ENCODE data around the gene GADL1.

The GADL1 gene, protein sequence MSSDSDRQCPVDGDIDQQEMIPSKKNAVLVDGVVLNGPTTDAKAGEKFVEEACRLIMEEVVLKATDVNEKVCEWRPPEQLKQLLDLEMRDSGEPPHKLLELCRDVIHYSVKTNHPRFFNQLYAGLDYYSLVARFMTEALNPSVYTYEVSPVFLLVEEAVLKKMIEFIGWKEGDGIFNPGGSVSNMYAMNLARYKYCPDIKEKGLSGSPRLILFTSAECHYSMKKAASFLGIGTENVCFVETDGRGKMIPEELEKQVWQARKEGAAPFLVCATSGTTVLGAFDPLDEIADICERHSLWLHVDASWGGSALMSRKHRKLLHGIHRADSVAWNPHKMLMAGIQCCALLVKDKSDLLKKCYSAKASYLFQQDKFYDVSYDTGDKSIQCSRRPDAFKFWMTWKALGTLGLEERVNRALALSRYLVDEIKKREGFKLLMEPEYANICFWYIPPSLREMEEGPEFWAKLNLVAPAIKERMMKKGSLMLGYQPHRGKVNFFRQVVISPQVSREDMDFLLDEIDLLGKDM

DNA sequence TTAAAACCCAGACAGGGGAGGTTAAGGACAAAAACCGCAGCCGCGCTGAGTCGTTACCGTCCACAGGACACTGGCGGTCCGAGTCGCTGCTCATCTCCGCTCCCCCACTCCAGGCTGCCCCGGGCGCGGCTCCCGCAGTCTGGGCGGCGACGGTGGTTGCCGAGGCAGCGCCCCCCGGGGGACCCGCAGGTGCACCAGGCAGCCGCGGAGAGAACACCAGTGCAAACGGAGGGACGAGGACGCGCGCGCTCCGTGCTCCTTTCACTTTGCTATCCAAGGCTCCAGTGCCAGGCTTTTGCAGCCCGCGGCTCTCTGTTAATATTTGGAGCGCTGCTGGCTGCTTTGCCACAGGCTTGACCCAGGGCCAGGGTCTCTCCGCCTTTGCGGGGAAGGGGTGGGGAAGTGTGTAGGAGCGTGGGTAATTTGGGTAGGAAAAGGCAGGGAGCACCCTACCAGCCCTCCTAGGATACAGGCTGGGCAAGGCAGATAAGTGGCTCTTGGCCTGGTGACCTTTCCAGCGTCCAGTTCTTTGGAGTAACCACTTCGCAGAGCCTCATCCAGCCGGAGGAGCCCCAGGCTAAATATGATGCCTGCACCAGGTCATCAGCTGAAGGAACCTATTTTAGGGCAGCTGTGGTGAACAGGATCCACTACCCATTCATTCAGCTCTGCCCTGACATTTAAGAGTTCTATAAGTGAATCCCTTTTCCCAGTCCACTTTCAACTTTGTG lies at the start of gene GADL1:
Gene GADL1 (minus strand): TSS at position 141 of the 731 bp plus-strand sequence. CDS start 47 bp downstream, at position 94.
- no peak for DNase-seq

DNA sequence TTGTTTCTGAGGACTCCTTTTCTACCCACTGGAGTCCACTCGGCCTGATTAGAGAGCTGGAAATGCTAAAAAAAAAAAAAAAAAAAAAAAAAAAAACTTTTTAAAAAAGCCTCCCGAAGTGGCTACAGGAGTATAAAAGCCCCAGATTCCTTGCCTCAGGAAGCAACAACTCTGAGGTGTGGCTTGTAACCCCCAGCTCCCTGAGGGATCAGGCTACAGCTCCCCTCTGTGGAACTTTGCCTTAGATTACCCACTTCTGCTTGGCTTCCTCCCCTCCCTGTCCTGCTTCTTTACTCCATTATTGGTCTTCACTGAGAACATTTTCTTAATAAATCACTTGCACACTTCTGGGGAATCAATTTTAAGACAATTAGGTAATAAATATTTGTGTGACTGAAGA lies 49.7 kb upstream of the GADL1 start:
- no peak for DNase-seq

DNA sequence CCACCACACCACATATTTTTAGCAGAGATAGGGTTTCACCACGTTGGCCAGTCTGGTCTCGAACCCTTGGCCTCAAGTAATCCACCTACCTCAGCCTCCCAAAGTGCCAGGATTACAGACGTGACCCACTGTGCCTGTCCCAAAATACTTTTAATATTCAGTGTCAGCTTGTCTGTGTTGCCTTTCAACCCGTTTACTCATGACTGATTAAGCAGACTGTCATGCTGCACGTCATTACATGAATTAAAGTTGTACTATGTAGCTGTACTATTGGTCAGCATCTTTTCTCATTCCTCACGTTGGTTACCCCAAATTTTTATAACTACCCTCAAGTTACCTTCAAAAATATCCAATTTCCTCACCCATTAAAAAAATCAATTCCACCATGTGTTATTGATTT lies 48.7 kb upstream of the GADL1 start:
- DNase-seq, result no peak

DNA sequence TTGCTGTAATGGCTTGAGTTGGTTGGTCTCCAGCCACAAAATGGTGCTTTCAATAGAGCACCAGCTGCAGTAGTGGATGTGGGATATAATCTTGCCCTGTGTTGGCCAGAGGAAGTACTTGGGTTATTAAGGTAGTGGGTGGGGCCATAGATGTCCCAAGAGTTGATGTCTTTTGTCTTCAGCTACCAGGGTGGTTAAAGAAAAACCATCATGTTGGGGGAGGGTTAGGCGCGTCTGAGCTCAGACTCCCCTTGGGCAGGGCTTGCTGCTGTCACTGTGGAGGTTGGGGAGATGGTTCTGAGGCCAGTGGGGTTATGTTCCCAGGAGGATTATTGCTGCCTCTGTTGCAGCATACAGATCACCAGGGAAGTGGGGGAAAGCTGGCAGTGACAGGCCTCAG lies 46.9 kb upstream of the GADL1 start:
- DNase-seq, result no peak

DNA sequence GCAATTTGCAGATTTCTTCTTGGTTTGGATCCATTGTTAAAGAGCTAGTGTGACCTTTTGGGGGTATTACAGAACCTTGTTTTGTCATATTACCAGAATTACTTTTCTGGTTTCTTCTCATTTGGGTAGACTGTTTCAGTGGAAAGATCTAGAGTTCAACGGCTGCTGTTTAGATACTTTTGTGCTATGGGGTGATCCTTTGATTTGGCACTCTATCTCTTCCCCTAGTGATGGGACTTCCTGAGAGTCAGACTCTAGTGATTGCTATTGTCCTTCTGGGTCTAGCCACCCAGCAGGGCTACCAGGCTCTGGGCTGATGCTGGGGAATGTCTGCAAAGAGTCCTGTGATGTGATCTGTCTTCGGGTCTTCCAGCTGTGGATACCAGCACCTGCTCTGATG lies 46.3 kb upstream of the GADL1 start:
- DNase-seq, result no peak

DNA sequence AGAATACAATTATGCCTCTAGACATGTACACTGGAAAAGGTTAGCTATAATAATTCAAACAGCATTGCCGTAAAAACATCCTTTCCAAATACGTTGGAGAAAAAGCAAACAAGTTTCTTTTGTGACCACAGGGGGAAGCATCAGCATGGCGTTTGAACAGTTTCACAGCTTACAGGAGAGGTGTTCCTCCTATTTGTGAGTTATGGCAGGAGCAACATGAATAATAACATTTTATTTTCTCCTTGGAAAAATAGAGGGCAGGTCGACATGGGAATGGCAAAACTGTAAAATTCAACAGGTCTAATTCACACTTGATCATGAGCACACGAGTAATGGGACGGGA lies 39.7 kb upstream of the GADL1 start:
- no peak for DNase-seq

DNA sequence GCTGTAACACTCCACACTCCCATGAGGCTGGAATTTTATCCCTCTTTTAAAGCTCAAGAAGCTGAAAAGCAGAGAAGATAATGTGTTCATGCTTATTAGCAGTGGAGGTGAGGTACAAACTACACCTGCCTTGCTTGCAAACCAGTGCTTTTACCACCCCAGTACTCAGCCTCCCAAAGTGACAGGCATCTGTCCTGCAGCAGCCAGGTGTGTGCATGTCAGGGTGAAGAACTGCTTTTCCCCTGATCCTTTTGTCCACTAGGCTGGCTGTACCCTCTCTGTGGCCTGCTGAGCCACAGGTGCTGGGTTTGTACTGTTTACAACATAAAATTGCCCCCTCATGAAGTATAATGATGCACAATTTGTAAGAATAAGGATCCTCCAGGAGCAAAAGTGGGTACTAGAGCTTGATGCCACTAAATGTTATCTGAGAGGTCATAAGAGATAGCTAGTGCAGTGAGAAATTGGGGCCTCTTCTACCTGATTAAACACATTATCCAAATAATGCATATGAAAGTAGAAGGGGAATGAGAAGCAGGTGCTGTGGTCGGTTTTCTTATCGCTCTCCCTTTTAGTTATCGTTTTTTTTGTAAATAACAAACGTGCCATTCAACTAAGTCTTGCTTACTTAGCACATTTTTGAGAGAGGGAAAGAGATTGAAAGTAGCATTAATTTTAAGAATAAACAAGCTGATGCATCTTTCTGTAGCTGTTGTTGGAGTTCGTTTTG lies 39.2 kb upstream of the GADL1 start:
- no peak for DNase-seq

DNA sequence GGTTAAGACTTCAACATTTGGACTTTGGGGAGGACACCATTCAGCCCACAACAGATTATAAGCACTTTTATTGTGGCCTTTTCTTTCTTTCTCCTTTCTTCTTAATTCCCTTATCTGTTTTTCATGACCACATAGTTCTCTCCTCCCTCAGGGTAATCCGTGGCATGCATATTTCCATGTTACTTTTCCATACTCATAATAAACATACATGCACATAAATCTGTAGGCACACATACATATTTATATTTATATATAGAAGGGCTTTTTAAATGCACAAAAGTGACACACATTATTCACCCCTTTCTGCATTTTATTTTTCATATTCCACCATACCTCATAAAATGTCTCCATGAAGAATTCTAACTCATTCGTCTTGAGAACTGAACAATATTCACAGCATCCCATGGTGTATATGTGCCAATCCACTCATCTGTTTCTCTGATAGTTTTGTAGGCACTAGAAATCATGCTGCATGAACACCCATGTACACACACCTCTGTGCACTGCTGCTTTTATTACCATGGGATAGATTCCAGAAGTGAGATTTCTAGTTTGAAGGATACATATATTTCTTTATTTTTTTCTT lies 38.1 kb upstream of the GADL1 start:
- no peak for DNase-seq

DNA sequence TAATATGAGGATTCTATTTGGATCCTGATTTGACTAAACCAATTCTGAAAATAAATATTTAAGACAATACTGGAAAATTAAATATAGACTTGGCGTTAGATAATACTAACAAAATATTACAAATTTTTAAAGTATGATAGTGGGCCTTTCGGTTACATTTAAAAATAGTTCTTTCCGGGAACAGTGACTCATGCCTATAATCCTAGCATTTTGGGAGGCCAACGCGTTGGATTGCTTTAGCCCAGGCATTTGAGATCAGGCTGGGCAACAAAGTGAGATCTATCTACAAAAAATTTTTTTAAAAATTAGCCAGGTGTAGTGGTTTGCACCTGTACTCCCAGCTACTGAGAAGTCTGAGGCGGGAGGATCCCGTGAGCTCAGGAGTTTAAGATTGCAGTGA lies 30.3 kb upstream of the GADL1 start:
- DNase-seq, result no peak

DNA sequence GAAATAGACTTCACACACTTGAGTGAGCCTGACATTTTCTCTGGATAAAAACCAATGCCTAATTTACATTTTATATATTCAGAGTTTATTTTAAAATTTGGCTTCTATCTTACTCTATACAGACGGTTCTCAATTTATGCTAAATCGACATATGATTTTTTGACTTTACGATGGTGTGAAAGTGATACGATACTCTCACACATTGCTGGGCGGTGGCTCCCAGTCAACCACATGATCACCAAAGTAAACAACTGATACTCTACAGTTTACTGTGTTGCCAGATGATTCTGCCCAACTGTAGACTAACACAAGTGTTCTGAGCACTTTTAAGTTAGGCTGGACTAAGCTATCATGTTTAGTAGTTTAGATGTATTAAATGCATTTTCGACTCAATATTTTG lies 25.1 kb upstream of the GADL1 start:
- no peak for DNase-seq

DNA sequence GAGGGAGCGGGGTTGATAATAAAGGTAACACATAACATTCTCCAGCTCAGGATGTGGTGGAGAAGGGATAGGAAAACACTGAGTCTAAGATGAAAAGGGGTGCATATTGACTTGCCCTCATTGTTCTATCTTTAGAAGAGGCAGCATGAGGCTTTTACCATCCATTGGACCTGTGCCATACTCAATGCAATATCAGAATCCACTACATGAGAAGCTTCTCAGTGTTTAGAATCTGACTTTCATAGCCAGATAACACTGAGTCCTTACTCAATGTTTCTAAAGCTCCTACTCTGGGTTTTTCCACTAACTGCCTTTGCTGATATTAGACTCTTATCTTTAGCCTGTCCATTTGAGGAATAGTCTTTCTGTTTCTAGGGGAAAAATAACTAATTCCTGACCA lies 24.3 kb upstream of the GADL1 start:
- DNase-seq, result no peak

DNA sequence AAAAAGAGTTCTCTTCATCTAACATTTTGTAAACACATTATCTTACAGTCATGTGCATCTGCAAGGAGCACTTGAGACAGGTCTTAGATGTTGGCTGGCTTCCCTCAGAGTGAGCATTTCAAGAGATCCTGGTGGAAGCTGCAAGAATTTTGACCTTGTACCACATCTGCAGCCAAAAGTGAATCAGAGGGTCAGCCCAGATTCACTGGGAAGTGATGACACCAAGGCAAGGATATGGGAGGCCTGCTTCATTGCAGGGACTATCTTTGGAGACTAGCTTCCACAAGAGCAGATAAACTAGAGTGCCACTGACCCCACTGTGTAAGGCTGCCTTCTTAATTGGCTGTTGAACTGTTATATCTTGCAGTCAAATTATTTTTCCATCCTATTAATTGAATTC lies 21.3 kb upstream of the GADL1 start:
- no peak for DNase-seq

DNA sequence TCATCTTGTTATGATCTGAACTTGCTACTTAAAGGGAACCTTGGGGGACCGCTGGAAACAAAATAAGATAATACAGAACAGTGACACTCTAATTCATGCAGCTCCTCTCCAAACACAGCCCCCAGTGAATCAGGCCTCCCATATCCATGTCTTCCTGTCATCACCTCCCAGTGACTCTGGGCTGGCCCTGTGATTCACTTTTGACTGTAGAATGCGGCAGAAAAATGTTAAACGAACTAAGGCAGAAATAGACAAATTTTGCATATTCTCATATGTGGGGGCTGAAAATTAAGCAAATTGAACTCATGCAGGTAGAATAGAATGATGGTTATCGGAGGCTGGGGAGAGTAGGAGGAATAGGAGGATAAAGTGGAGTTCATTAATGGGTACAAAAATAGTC lies 20.2 kb upstream of the GADL1 start:
- no peak for DNase-seq

DNA sequence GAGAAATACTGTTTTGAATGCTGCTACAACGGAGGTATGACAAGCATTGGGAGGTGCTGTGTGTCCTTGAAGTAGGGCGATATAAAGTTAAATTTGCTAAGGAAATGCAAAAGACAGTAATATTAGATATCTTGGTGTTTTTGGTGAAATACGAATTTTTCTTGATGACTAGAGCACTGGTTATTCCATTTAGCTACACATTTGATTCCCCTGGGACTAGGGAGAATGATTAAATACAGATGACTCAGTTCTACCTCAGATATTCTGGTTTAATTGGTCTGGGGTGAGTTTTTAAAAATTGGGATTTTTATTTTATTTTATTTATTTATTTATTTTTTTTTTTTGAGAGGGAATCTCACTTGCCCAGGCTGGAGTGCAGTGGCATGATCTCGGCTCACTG lies 18.7 kb upstream of the GADL1 start:
- no peak for DNase-seq

DNA sequence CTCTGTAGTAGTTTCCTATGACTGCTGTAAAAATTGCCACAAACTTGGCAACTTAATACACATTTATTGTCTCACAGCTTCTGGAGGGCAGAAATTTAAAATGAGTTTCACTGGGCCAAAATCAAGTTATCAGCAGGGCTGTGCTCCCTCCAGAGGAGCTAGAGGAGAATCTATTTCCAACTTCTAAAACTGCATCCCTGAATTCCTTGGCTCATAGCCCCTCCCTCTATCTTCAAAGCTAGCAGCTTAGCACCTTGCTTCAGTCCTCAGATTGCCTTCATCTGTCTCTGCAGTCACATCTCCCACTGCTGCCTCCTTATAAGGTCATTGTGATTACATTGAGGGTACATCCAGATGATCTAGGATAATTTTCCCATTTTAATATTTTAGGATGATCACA lies 17.8 kb upstream of the GADL1 start:
- no peak for DNase-seq

DNA sequence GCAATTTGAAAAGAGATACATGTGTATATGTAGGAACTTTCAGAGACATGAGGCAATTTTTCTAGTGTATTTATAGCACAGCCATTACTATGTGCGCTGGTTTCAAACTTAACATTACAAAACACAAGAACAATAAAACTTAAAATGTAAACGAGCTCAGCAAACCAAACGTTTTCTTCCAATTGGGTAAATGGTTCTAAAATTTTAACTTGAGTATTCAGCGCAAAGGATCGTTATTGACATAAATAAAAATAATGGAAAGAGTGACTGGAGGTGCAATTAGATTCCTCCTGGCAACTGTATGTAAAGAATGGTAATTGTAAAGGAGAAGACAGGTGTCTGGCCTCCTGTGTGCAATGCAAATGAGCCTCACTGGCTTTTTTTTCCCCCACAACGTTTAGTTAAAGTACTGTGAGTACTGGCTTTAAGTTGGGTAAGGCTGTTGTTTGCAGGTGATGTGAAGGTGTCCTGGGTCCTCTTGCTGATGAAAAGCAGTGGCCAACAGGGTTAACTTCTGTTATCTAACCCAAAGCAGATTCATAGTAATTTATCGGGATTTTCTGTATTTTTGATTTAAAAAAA lies 14.1 kb upstream of the GADL1 start:
- DNase-seq, result no peak

DNA sequence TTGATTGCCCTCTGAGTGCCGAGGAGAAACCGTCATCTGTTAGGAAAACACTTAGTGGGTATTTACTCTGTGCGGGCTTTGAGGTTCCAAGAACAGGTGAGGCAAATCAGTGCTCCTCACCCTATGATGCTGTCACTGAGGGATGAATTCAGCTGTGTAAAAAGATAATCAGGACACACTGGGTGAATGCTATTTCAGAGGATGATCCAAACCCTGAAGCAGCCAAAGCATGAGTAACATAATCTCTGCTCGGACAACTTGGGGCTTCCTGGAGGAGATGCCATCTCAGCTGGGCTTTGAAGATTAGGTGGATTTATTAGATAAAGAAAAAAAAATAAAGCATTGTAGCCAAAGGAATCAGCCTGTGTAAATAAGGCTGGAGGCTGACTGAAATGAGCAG lies 10.5 kb upstream of the GADL1 start:
- no peak for DNase-seq

DNA sequence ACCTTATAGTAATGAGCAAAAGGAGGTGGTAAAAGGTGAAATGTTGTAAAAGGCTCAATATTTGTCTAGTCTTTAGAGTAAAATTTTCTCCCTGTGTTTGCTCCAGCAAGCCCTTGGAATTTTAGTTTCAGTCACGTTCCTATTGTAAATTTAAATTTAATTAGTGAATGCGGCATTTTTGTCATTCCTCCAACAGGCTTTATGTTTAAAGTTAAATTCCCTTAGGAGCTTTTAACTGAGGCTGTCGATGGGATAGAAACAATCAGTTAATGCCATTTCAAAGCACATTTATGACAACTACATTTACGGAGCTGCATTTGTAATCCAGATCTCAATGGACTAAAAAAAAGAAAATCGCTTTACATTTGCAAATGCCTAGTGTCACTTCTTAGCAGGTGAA lies 868 bp upstream of the GADL1 start:
- DNase-seq, result no peak

DNA sequence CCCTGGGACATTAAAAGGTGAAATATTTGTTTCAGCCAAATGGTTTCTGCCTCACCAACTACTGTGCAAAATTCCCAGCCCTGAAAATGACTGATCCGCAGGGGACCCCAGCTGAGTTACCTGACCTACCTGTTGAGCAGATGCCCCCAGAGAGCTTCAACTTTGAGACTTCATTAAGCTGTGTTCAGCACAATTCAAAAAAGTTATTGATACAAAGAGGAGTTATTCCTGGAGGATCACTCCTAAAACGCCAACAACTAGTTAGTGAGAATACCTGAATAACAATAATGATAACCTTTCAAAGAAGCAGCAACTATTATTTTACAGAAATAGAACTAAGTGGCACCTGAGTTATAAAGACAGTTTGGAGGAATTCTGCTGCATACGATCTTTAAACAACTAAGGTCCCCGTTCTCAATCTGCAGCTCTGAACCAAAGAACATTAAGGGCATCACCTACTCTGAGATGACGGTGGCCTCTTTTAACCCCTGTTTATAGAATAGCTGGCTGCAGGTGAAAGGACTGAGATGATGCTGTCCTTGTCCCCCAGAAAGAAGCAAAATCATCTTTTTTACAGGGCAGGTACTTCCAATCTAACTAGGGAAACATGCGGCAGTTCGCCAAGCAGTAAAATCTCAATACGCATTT lies 659 bp downstream of the GADL1 start:
- DNase-seq, result no peak

DNA sequence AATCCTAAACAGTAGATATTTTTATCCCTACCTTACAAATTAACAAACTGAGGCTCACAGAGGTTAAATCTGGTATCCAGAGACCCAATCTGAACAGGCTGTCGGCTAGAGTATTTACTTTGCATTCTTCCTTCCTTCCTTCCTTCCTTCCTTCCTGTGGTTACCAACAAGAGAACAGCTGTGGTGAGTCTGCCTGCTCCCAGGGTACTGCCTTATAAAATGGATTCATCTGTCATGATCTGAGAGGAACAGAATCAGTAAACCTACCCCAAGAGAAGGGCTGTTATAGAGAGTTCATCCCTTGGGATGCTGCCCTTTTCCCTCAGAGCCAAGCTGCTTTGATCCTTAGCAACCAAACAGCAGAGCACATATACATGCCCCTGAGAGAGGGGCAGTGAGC lies 3.6 kb downstream of the GADL1 start:
- no peak for DNase-seq

DNA sequence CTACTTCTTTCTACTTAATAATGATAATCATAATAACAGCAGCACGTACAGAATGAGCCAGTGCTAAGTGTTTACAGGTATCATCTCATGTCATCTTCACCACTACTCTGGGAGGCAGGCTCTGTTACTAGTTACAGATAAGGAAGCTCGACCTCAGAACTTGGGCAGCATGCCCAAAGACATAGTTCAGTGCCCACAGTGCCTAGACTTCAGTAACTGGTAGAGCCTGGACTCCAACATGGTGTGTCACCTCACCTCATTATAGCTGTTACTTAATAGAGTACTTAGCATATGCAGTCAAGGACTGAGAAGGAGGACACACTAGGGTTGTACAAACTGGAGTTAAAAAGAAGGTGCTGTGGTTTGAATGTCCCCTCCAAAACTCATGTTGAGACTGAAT lies 7.6 kb downstream of the GADL1 start:
- no peak for DNase-seq

DNA sequence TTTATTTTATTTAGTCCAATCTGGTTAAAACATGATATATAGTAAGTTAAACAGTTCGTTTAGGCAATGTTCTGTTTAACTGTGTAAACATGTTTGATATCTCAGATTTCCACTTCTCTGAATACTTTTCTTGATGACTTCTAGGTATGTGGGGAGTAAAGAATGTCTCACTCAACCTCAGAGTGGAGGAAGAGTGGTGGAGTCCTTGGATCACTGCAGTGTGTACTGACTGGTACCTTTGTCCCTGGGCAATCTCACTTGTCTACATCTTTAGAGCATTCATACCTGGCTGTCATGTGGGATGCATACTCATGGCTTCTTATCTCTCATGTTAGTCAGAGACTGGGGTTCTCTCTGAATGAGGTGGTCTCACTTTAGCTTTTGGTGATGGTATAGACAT lies 15.6 kb downstream of the GADL1 start:
- DNase-seq, result no peak

DNA sequence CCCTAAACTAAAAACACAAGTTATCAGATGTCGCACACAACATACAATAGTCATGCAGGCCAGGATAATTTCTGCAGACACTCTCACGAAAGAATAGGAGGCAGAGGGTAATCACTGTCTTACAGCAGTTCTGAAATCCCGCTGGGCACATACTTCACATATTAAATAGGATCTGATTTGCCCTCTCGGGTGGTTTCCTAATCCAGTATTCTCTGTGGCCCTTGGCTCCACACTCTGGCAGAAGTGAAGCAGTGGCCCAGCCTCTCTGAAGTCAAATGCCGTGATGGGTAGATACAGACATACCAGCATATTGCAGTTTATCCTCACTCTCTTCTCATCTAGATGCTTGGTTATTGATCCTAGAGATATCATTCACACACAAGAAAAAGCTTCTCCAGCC lies 19.0 kb downstream of the GADL1 start:
- DNase-seq, result no peak
